Measurements from ENCODE around the gene NSUN5.
"Not testable (repeated sequence)": the region's sequence is repeated elsewhere in the genome, so short reads cannot be mapped to it uniquely, and the experiment has no call there.

DNA sequence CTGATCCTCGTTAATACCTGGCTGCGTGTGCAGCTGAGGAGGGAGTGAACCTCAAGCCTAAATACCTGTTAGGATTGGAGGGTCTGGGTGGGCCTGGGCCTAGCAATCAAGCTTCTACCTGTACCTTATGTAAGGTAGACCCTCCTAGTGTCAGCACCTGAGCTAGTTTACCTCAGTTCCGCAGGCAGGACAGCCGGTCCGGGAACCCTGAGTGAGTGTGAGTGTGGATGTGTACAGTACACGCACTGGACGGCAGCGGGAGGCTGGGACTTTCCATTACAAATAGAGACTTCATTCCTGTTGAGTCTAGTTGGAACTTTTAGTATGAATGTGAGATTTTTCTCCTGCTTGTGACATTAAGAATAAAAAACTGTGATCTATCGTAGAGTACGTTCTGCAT lies 5.8 kb downstream of the NSUN5 start:
- TF ChIP-seq CTCF, POLR2AphosphoS5 (IDR thresholded peaks at IDR 0.05): not testable (repeated sequence)
